Measurements from ENCODE around the gene SERPINA9. TPM values are rescaled to one million over a fixed set of nuclear protein-coding genes. Genes with fewer than 3 reads are reported as not detected.

SERPINA9 gene
- total and polyA plus RNA-seq, 8 donors, result 1.1 TPM; not detected in 7

- Histone ChIP-seq H3K27me3 (peaks cover 0 to 10% (median 2%) of the 10 kb centered on the region in 3 donors), H3K4me3 (no peak overlapping the region), H3K9me3 (peaks cover 0 to 20% (median 17%) of the 10 kb centered on the region in 4 donors), H3K27ac (no peak overlapping the region), H3K4me1 (no peaks in the 10 kb centered on the region), H3K36me3 (no peaks in the 10 kb centered on the region)
- no peak for DNase-seq
- TF ChIP-seq EP300 (IDR thresholded peaks at IDR 0.05) (no peak), POLR2A (IDR thresholded peaks at IDR 0.05) (no peak), CTCF (IDR thresholded peaks at IDR 0.05) (no peak), POLR2AphosphoS5 (IDR thresholded peaks at IDR 0.05) (no peak)
- 77 to 94% (median 79%) methylated on average over 3 of the region's 3 CpGs for WGBS, 5 donors
- intact Hi-C loops (cut with DNase I; ENCODE audit: low total_unique reads), result no loop called here
Measured at GRCh38 chr14:94469261-94469660, 6.7 kb downstream of the SERPINA9 start.

- 85 to 94% (median 89%) methylated on average over 4 of the region's 4 CpGs for WGBS, 5 donors
- intact Hi-C loops (cut with DNase I; ENCODE audit: low total_unique reads), result no loop called here
Measured at GRCh38 chr14:94467728-94468520, 8.1 kb downstream of the SERPINA9 start.

GRCh38 chr14:94466706-94467370, 9.2 kb downstream of the SERPINA9 start:
- Histone ChIP-seq H3K4me1 (no peaks in the 10 kb centered on the region), H3K27ac (no peak overlapping the region), H3K4me3 (no peak overlapping the region), H3K9me3 (peaks cover 0 to 25% (median 19%) of the 10 kb centered on the region in 4 donors), H3K36me3 (no peaks in the 10 kb centered on the region), H3K27me3 (no peaks in the 10 kb centered on the region)
- no peak for DNase-seq
- 48 to 75% (median 66%) methylated on average over 3 of the region's 3 CpGs for WGBS, 5 donors
- intact Hi-C loops (cut with DNase I; ENCODE audit: low total_unique reads), result no loop called here
- no peak for TF ChIP-seq POLR2A (IDR thresholded peaks at IDR 0.05)

More at GRCh38 chr14:94467728-94468520, 8.1 kb downstream of the SERPINA9 start:
- H3K36me3 ChIP-seq, result no peaks in the 10 kb centered on the region
- peaks cover 0 to 3% (median 0%) of the 10 kb centered on the region in 3 donors for H3K27me3 ChIP-seq
- TF ChIP-seq EP300 (IDR thresholded peaks at IDR 0.05) (no peak), CTCF (IDR thresholded peaks at IDR 0.05) (no peak)
- H3K4me3 ChIP-seq, result no peak overlapping the region
- peaks cover 0 to 25% (median 19%) of the 10 kb centered on the region in 4 donors for H3K9me3 ChIP-seq
- DNase-seq, result no peak
- H3K4me1 ChIP-seq, result no peaks in the 10 kb centered on the region
- no peak overlapping the region for H3K27ac ChIP-seq

- intact Hi-C loops (cut with DNase I; ENCODE audit: low total_unique reads), result no loop called here
Measured at GRCh38 chr14:94465042-94465441, 11.0 kb downstream of the SERPINA9 start.

More at GRCh38 chr14:94465042-94465441, 11.0 kb downstream of the SERPINA9 start:
- WGBS, 5 donors, result 79 to 95% (median 82%) methylated on average over 5 of the region's 5 CpGs
- Histone ChIP-seq H3K27me3 (no peaks in the 10 kb centered on the region), H3K9me3 (peaks cover 0 to 25% (median 19%) of the 10 kb centered on the region in 4 donors), H3K27ac (no peak overlapping the region), H3K4me1 (no peaks in the 10 kb centered on the region), H3K36me3 (no peaks in the 10 kb centered on the region), H3K4me3 (no peak overlapping the region)
- DNase-seq, result no peak
- no peak for TF ChIP-seq EP300 (IDR thresholded peaks at IDR 0.05)
- TF ChIP-seq POLR2A (IDR thresholded peaks at IDR 0.05), result no peak
- TF ChIP-seq CTCF (IDR thresholded peaks at IDR 0.05), result no peak
- no peak for TF ChIP-seq POLR2AphosphoS5 (IDR thresholded peaks at IDR 0.05)
